LHCN-M2 (cell line): ENCODE measurements around the gene SH3PXD2A. TPM values are rescaled to one million over a fixed set of nuclear protein-coding genes. Genes with fewer than 3 reads are reported as not detected.
A peak's percentile ranks its signal among the peaks of the same experiment; 100 is the strongest.
"Not testable (repeated sequence)": the region's sequence is repeated elsewhere in the genome, so short reads cannot be mapped to it uniquely, and the experiment has no call there.

Experiments used
- DNase-seq: peaks from one replicate; pipeline ENCODE4 v3.0.0-alpha.2; 2012; ENCODE audit warnings: low read depth
- total RNA-seq: library from RNA; depleted of rRNA; stranded (reverse); fragments of >200 nt; gene quantifications from 2 replicates; pipeline ENCODE4 v1.2.3, GENCODE V29; 2014

The SH3PXD2A gene
- total RNA-seq, 1 experiment from 2014 or later, result 18.4 TPM

DNA sequence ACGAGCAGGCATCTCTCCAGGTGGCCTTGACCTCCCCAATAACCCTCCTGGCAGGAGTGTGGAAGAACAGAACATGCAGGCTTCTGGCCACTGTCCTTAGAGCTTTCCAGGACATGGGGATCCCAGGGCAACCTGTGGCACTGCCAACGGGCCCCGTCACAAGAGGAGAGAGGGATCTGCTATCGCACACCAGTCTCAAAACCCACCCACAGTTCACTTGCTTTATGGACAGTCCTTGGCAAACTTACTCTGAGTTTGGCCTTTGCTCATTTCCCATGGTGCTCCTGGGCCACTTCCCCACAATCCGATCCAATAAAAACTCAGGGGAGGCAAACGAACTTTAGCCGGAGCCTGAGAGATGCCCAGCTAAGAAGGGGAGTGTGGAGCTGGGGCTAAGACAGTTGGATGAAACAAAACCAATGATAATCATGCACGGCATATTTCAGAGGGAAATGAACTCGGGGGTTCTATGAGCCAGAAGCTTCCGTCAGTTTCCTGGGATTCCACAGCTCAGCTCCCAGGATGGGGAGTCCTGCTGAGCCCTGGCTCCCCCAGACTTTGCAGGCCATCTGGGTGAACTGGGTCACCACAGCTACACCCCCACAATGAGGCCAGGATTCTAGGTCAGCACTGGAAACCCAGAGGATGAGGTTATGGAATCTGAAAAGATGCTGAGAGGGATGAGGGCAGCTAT lies 203.4 kb downstream of the SH3PXD2A start:
- no peak for DNase-seq

DNA sequence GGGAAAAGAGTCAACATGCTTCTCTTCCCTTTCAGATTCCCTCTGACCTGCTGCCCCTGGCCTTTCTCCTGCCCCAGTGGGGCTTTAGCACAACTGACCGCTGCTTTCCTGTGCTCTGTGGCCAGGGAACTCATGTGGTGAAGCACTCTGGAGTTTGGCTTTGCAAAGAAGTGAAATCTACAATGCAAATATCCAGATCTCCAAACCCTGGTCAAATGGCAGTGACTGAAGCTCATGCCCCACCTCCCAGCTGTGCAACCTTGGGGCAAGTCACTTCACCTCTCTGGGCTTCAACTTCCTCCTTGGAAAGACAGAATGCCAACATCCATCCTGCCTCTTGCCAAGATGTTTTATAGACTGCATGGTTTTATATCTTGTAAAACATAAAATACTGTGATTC lies 204.0 kb downstream of the SH3PXD2A start:
- no peak for DNase-seq

DNA sequence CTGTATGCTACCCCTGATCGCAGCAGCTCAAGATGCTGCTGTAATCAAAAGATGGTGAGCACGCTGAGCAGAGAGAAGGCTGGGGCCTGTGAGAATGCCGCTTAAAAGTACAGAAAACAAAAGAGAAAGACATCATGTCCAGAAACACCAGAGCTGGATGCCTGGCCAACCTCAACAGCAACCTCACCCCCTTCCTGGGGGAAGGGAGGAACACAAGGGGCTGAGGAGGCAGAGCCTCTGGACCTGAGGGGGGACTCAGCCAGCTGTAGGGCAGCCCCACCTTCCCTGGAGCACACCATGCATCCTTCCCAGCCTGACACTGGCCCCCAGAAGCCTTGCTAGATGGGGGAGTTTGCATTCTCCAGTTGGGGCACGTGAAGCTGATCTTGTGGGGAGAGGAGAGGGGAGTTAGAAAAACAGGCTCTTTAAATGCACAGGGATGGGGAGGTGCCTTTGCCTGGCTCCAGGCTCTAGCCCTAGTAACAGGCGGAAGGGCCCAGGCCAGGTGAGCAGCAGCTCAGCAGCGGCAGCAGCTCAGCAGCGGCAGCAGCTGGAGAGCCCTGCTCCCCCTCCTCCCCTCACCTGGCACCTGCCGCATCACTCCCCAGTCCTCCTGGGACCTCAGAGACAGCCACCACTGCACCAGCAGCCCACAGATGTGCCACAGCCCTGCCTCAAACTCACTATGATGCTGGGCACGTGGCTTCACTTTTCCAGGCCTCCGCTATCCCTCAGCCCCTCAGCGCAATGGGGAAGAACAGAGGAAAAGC lies 205.5 kb downstream of the SH3PXD2A start:
- DNase-seq, result no peak

DNA sequence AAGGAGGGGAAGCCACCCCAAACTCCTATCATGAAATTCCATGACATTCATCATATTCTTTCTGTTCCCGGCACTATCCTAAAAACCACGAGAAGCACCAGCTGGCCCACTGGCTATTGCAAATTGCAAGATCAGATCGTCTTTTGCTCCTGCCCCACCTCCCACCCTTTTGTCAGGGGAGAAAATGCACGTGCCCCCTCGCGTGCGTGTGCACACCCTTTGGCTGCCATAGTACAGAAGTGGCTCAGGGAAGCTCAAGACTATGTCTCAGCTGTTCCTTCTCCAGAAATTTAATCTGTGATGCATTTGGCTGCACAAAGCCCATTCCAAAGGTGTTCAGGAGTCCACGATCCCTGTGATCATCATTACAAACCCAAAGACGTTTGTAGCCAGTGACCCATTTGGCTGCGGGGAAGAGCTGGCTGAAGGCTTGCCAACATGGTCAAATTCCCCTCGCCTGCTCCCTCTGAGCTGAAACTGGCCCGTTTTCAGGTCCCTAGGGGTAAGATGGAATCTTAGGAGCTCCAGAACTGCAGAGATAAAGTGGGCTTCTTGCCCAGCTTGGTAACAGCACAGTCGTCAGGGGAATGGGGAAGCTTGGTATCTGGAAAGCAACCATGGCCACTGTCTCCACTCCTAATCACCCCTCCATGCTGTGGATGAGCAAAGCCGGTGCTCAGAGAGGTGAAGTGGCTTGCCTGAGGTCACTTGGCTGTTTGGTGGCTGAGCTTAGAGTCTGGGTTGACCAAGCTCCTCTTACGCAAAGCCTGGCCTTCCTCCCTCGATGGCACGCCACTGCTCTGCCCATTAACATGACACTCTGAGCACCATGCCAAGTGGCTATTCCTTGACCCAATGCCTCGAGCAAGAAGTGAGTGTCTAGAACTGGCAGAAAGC lies 206.5 kb downstream of the SH3PXD2A start:
- peak; percentile 35 for DNase-seq

DNA sequence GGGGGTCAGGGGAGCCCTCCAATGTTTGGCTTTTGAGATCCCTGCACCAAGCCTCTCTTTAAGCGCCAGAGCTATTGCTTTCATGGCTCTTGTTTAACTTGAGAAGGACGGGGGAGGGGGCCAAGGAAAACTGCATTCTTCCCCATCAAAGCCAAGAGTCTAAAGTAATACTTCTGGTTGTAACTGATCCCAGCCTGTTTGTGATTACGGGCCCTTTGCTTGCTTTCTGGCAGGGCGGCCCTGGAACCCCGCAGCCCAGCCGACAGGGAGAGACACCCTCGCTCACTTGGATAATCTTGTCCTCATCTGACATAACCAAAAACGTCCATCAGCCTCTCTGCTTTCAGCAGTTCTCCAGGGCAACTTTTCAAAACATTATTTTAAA lies 207.1 kb downstream of the SH3PXD2A start:
- DNase-seq, result no peak

DNA sequence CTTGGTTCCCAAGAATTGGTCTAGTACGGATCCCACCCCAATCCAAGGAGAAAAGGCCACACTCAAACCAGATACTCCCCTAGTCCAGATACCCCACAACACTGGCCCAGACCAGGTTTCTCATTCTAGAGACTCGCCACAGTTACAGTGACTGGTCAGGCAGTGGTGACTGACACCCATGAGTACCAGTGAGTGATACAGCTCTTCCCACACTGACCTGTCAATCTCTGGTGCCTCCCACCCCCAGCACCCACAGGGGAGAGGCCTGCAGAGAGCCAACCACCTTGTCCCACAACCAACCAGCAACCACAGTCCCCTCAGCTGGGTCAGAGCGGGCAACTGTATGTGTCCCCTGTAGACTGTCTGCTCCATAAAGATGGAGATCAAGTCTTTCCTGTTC lies 209.1 kb downstream of the SH3PXD2A start:
- DNase-seq, result no peak

DNA sequence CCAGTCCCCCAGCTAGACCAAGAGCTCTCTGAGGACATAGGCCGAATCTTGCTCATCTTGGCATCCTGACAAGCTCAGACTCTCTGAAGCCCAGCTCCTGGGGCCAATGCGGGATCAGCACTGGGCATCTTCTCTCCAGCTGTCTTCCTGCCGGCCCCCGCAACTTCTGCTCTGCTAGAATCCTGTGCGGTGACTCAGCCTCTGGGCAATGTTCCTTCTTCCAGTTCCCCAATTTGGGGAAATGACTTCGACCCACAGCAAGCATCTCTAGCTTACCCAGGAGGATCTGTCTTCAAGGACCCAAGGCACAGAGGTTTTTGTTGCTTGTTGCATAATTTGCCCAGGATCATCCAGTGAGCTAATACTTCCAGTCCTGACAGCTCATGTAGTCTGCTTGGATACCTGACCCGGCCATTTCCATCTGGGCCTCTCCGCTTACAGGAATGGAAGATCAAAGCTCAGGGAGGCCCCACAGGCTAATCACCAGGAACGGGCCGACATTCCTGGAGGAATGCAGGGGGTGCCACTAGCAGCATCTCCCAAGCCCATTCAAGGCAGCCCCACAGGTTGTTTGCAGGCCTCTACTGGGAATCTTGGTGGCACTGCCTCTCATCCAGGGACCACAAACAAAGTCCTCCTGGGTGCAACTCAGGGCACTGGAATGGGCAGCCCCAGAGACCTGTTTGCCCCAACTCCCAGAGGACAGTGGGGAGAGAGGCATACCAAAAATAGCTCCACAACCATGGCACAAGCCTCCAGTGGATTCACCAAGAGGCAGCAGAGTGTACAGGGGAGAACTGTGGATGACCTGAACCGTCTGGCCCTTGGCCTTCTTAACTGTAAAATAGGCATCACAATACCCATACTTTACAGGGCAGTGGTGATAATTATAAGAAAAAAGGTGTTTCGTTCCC lies 210.0 kb downstream of the SH3PXD2A start:
- peak; percentile 98 for DNase-seq

DNA sequence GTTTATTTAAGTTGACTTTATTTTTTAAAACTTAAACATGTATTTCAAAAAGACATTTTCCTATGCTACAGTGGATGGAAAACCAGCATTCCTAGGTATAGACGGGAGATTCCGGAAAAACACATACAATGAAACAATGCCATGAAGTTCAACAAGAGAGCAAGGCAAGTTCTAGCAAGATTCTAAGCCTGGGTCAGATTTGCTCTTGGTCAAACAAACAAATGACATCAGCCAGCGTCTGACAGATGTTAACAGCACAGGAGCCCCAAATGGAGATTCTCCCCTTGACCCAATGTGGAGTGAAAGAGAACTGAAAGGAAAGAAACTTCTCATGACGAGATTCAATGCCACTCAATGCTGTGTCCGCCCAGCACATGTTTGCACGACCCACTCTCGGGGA lies 212.0 kb downstream of the SH3PXD2A start:
- no peak for DNase-seq

DNA sequence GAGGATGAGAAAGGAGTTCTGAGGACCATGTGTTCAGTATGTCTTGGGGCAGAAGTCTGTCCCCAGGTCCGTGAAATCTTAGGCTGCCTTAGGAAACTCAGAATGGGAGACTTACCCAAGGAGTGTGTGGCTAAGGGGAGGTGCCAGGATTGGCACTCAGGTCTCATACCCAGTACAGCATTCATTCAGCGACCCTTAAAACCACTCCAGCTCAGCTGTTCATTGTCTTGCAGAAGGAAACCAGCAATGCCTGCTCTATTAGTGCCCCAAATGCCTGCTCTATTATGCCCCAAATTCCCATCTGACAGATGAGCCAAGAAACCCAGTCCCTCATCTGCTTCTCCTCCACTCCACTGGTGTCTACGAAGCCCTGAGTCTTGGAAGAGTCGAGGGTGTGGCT lies 214.1 kb downstream of the SH3PXD2A start:
- DNase-seq, result no peak

DNA sequence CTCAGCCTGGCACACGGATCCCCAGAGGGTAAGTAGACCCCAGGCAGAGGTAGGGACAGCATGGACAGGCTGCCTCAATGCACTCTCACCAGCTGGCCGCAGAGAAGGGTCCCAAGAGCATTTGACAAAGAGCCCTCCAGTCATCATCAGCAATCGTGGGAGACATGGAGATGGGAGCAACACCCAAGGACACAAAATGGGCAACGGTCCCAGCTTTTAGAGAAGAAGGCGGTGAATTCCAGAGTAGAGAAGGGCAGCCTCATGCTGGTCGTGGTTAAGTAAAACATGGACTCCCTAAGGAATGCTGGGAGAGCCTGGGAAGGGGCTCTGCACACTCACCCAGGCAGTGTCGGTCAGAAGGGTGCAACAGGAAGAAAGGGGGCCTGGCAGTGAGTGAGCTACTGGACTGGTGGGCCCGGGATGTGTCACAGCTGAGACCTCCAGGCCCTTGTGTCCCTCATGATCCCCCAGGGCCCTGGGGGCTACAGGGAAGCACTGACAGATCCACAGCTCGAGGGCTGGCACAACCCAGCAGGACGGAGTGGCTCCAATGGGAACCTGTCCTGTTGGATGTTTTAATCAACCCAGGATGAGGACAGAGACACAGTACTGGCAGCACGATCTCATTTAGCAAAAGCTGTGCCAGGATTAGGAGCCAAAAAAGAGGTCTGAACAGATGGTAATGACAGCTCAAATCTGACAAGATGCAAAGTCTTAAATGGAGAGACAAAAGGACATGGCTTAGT lies 214.8 kb downstream of the SH3PXD2A start:
- DNase-seq, result peak; percentile 31

DNA sequence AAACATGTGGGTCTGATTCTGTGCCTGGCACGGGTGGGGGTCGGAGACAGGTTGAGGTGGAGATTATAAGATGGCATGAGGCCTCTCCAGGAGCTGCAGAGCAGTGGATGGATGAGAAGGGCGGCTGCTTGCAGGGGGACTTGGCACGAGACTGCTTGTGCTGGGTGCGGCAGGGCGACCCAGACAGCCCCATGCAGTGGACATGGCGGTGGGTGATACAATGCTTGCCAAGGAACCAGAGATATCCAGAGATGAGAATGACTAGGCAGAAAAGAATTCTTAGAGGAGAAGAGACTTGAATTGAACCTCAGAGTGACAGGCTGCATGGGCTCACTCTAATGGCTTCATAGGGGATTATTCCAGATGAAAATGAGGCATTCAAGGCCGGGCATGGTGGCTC lies 216.4 kb downstream of the SH3PXD2A start:
- DNase-seq, result no peak

DNA sequence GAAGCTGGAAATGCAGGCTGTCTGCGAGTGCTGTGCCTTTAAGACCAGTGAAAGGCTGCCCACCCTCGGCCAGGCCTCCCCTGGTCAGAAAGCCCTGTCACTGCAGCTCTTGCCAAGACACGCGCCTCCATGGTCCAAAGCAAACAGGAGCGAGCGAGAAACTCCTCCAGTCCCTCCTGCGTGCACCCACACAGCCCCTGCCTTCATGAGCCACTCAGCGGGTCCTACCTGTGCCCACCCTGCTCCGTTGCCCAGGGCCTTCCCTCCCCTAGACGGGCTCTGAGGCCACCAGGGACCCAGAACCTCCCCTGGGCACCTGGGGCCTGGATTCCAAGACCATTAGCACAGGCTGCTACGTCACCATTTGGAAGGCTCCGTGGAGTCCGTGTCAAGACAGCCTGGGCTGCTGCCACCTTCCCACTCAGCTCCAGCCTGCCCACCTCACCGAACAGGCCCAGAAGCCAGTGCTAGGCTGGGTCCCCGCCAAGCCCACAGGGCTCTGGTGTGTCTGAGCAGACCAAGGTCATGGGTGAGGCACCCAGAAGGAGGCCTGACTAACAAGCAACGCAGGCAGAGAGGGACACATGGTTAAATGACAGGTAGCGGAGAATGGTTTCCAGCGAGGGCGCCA lies 217.3 kb downstream of the SH3PXD2A start:
- no peak for DNase-seq

DNA sequence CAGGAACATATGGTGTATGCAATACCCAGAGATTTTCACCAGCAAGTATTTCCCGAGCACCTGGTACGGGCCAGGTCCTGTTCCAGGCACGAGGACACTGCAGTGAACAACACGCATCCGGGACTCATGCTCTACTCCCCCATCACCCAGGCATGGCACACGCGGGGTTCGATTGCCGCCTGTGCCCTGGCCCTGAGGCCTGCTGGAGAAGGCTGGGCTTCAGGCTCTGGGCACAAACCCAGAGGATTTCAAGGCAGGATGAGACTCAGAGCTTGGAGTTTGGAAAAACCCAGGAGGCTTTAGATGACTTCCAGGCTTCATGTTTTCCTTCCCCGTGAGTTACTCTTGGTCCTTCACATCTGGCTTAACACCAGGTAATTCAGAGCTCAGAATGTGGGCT lies 218.4 kb downstream of the SH3PXD2A start:
- DNase-seq, result no peak

DNA sequence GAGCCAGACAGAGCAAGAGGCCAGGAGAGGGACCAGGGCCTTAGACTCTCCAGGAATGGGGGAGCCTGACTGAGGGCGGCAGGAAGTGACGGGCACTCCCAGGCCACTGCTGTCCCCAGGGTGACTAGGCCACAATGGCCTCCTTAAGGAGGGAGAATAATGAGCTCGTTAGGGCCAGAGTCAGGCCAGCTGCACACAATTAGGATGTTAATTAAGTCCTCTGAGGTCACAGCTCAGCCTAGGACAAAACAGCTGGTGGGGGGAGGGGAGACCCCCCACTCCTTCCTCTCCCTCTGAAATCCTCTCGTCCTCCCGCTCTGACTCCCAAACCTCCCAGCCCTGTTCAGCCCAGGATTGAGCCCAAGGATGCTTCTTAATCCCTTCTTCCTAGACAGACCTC lies 218.9 kb downstream of the SH3PXD2A start:
- DNase-seq, result no peak

DNA sequence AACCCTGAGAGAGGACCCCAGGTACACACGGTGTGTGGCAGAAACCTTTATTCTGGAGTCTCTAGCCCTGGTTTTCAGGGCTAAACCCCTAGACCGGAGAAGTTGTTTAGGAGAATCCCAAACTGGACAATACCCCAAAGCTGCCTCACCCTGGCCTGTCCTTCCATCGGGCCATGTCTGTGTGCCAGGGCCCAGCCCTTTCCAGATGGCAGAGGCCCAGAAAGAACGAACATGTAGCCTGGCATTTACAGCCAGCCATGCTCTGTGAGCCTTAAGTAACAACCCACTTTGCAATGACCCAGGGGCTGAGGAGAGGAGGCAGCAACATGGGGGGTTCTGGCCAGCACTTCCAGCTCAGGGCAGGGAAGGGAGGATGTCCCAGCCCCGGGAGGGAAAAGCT lies 219.8 kb downstream of the SH3PXD2A start:
- no peak for DNase-seq

DNA sequence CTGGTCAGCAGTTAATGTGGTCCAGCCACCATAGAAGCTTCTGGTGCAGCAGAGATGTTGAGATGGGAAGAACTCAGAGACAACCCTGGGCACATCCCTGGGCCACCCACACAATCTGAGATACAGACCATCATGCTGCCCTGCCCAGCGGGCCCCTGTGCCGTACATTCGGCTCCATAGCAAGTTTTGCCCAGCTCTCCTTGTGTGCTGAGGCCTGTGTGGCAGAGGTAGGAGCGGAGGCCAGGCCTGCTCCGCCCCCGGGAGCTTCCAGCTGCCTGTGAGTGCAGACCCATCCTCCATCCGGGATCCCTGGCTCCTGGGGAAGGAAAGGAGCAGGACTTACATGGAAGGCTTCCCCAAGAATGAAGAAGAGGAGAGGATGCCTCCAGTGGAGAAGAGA lies 221.5 kb downstream of the SH3PXD2A start:
- no peak for DNase-seq

DNA sequence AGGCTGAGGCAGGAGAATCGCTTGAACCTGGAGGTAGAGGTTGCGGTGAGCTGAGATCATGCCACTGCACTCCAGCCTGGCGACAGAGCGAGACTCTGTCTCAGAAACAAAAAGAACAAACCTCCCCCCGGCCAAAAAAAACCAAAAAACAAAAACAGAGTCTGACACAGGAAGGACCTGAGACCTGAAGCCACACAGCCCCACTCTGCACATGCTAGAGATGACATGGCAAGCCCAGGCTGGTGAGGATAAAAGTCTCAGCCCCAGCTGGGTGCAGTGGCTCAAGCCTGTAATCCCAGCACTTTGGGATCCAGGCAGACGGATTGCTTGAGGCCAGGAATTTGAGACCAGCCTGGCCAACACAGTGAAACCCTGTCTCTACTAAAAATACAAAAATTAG lies 222.5 kb downstream of the SH3PXD2A start:
- DNase-seq, result not testable (repeated sequence)

DNA sequence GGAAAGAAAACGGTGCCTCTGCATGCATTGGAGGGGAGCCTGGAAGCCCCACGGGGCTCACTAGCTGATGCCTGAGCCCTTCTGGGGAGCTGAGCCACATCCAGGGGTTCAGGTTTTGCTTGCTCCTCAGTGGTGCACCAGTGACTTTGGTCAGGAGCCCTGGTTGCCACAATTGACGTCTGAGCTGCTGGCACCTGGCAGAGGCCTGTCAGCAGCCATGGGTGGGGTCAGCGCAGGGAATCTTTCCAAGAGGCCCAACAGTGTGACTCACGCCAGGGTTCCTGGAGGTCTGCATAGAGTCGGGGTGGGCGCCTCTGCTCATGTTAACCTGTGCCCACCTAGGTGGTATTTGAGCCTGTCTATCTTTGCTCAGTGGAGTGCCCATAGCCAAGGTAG lies 223.1 kb downstream of the SH3PXD2A start:
- no peak for DNase-seq

DNA sequence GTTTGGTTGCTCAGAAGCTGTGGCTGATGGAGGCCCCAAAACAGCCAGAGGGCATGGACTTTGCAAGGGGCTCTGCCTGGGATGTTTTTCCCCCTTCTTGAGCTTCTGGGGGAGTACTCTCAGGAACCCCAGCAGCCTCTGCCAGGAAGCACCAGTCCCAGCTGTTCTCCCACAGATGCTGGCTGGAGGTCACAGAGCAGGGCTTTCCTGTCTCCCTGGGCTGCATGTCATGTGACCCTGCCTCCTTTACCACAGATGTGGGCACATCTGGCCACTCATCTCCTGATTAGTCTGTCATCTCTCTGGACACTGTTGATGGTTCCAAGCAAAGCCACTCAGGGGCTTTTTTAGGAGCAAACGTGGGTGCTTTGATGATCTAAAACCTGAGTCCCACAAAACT lies 225.2 kb downstream of the SH3PXD2A start:
- peak; percentile 36 for DNase-seq

DNA sequence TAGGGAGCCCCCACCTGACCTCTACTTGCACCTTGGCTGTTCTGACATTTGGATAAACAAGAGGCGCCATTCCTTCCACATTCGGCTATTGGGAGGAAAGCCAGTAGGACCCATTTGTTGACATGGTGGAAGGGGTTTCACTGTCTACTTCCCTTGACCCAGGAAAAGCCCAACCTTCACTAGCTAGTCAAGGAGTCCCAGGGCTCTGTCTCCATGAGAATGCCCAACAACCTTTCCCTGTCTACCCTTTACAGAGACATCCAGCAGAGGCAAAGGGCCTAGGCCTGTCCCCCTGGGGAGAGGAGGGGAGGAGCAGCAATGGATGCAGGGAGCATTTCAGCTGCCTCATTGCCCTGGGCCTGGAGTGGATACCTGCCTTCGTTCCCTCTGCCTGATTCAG lies 225.8 kb downstream of the SH3PXD2A start:
- DNase-seq, result no peak
